Left lung (tissue), 14 donors: Measurements from ENCODE around the gene ETFB. TPM values are rescaled to one million over a fixed set of nuclear protein-coding genes. Genes with fewer than 3 reads are reported as not detected.

Source experiments
- ATAC-seq: fragments of 200-7000 bp; cut with Tn5 transposase; one replicate; pipeline ENCODE4 v1.9.1; 2020; ENCODE audit warnings: moderate library complexity
- DNase-seq, 4 donors: peaks; one replicate each; pipeline ENCODE4 v3.0.0-alpha.2; 2013 to 2020
- H3K27ac ChIP-seq, 2 donors: fragments of 200-600 bp; sonication (generic) in 1 of 2; one replicate each; pipeline versions ENCODE4 v1.5.0 to v1.8.0; 2020 to 2021
- H3K27me3 ChIP-seq, 2 donors: fragments of 200-600 bp; sonication (generic) in 1 of 2; one replicate each; pipeline versions ENCODE4 v1.5.0 to v1.8.0; 2020 to 2021
- H3K36me3 ChIP-seq, 2 donors: fragments of 200-600 bp; sonication (generic) in 1 of 2; one replicate each; pipeline versions ENCODE4 v1.5.0 to v1.8.0; 2020 to 2021
- H3K4me1 ChIP-seq, 2 donors: fragments of 200-600 bp; one replicate each; pipeline ENCODE4 v1.8.0; 2021
- H3K4me3 ChIP-seq, 2 donors: fragments of 200-600 bp; sonication (generic) in 1 of 2; one replicate each; pipeline versions ENCODE4 v1.5.0 to v1.8.0; 2020 to 2021; ENCODE audit warnings: mild to moderate bottlenecking in 1 of 2
- H3K9me3 ChIP-seq, 2 donors: fragments of 200-600 bp; sonication (generic) in 1 of 2; one replicate each; pipeline versions ENCODE4 v1.5.0 to v1.8.0; 2020 to 2021
- CTCF ChIP-seq, 2 donors: fragments of 200-600 bp; sonication (generic) in 1 of 2; IDR thresholded peaks; one replicate each; pipeline versions ENCODE4 v1.5.0 to v1.8.0; 2021; ENCODE audit warnings: antibody characterized with exemption in 2 of 2
- intact Hi-C, 2 donors: fragments of 100-400 bp; cut with DNase I; formaldehyde crosslinking; loops; one replicate each; pipeline versions ENCODE4 v1.11.2 to v1.14.2; 2022
- long read RNA-seq, 12 donors: library from polyadenylated mRNA in 2 of 12; unstranded in 2 of 12; transcript quantifications; one replicate each; pipeline ENCODE4 v2.0.0 and lab custom pipeline, GENCODE V29; 2019 to 2026
- polyA plus RNA-seq, 6 donors: library from polyadenylated mRNA; unstranded; fragments of 120-200 nt; gene quantifications; one replicate each; pipeline ENCODE4 v1.2.1, GENCODE V29; 2013; ENCODE audit not compliant: insufficient read length in 6 of 6
- total RNA-seq, 2 donors: library from RNA; stranded (reverse); fragmentation: NEBNext Ultra II Directional; extraction: Animal tissue kit (Norgen Biotek cat#: 25700); gene quantifications; one replicate each; pipeline ENCODE4 v1.2.1, GENCODE V29; 2021
- donor health status: DM: no; HTN: yes; CAD: no.
- donor health status: DM: no; HTN: no; CAD: no.

ETFB gene
- total RNA-seq = 10 to 100 TPM; 72.4 to 89.6 TPM
- polyA plus RNA-seq = 10 to 100 TPM; 41.5 to 51.1 (median 45.9) TPM
- long read RNA-seq, donor 1, transcript ETFB-201 (6 exons, 900 nt) = major isoform, 52 of 125 reads
- long read RNA-seq, donor 1, transcript ETFB-202 (5 exons, 3,551 nt) = minor isoform, 5 of 125 reads
- long read RNA-seq, donor 1, partial matches to known transcripts = 68 of 125 reads
- long read RNA-seq, donor 1, other reads (novel, unspliced or antisense) = 0 of 125 reads
- long read RNA-seq, donor 2, transcript ETFB-202 (5 exons, 3,551 nt) = minor isoform, 5 of 92 reads
- long read RNA-seq, donor 2, transcript ETFB-201 (6 exons, 900 nt) = major isoform, 52 of 92 reads
- long read RNA-seq, donor 2, partial matches to known transcripts = 33 of 92 reads
- long read RNA-seq, donor 2, other reads (novel, unspliced or antisense) = 0 of 92 reads
- long read RNA-seq, donor 3, transcript ETFB-201 (6 exons, 900 nt) = major isoform, 43 of 65 reads
- long read RNA-seq, donor 3, partial matches to known transcripts = 18 of 65 reads
- long read RNA-seq, donor 3, other reads (novel, unspliced or antisense) = 0 of 65 reads
- long read RNA-seq, donor 4, transcript ETFB-201 (6 exons, 900 nt) = major isoform, 152 of 162 reads
- long read RNA-seq, donor 4, partial matches to known transcripts = 4 of 162 reads
- long read RNA-seq, donor 4, other reads (novel, unspliced or antisense) = 3 of 162 reads
- long read RNA-seq, donor 5, transcript ETFB-201 (6 exons, 900 nt) = major isoform, 46 of 90 reads
- long read RNA-seq, donor 5, partial matches to known transcripts = 39 of 90 reads
- long read RNA-seq, donor 5, other reads (novel, unspliced or antisense) = 0 of 90 reads
- long read RNA-seq, donor 6, transcript ETFB-201 (6 exons, 900 nt) = major isoform, 61 of 94 reads
- long read RNA-seq, donor 6, partial matches to known transcripts = 29 of 94 reads
- long read RNA-seq, donor 6, other reads (novel, unspliced or antisense) = 0 of 94 reads
- long read RNA-seq, donor 7, transcript ETFB-201 (6 exons, 900 nt) = major isoform, 34 of 42 reads
- long read RNA-seq, donor 7, partial matches to known transcripts = 7 of 42 reads
- long read RNA-seq, donor 7, other reads (novel, unspliced or antisense) = 0 of 42 reads
- long read RNA-seq, donor 8, transcript ETFB-201 (6 exons, 900 nt) = major isoform, 44 of 65 reads
- long read RNA-seq, donor 8, partial matches to known transcripts = 19 of 65 reads
- long read RNA-seq, donor 8, other reads (novel, unspliced or antisense) = 0 of 65 reads
- long read RNA-seq, donor 9, partial matches to known transcripts = 0 of 1 reads
- long read RNA-seq, donor 9, other reads (novel, unspliced or antisense) = 0 of 1 reads
- long read RNA-seq, donor 10, transcript ETFB-201 (6 exons, 900 nt) = major isoform, 201 of 213 reads
- long read RNA-seq, donor 10, partial matches to known transcripts = 3 of 213 reads
- long read RNA-seq, donor 10, other reads (novel, unspliced or antisense) = 8 of 213 reads
- long read RNA-seq, donor 11 = 0 reads
- long read RNA-seq, donor 12, transcript ETFB-201 (6 exons, 900 nt) = major isoform, 35 of 60 reads
- long read RNA-seq, donor 12, partial matches to known transcripts = 22 of 60 reads
- long read RNA-seq, donor 12, other reads (novel, unspliced or antisense) = 0 of 60 reads

- H3K4me1 ChIP-seq = peaks cover 0 to 54% of the 10 kb centered on the region in 2 donors
- no peaks in the 10 kb centered on the region for H3K9me3 ChIP-seq
- TF ChIP-seq CTCF (IDR thresholded peaks at IDR 0.05) = no peak
- peak within 1 kb of the TSS; percentile 52 to 65 for H3K4me3 ChIP-seq
- intact Hi-C loops = no loop called here
- no peaks in the 10 kb centered on the region for H3K36me3 ChIP-seq
- H3K27me3 ChIP-seq = no peaks in the 10 kb centered on the region
- H3K27ac ChIP-seq = peak within 1 kb of the TSS; percentile 95
- ATAC-seq = no peak
- peak in 1 of 4 donors; percentile 27 for DNase-seq
These were observed at the start of gene ETFB for GRCh38 chr19:51365965-51366388. ETFB (minus strand) TSS chr19:51366388; CDS start chr19:51366326, 62 bp downstream.

- Histone ChIP-seq H3K4me3 (peak overlapping the region in 1 of 2 donors; percentile 48), H3K27ac (no peak overlapping the region), H3K27me3 (peaks cover 0 to 42% of the 10 kb centered on the region in 2 donors), H3K36me3 (peaks cover 0 to 29% of the 10 kb centered on the region in 2 donors), H3K9me3 (no peaks in the 10 kb centered on the region), H3K4me1 (peaks cover 0 to 57% of the 10 kb centered on the region in 2 donors)
- TF ChIP-seq CTCF (IDR thresholded peaks at IDR 0.05) = no peak
- intact Hi-C loops = no loop called here
- ATAC-seq = no peak
- DNase-seq = no peak
These were observed 49.0 kb upstream of the ETFB start for GRCh38 chr19:51415187-51415586.

GRCh38 chr19:51410950-51411748, 45.0 kb upstream of the ETFB start:
- Histone ChIP-seq H3K27me3 (peaks cover 0 to 20% of the 10 kb centered on the region in 2 donors), H3K9me3 (no peaks in the 10 kb centered on the region), H3K36me3 (peaks cover 0 to 29% of the 10 kb centered on the region in 2 donors), H3K27ac (no peak overlapping the region), H3K4me1 (peaks cover 0 to 58% of the 10 kb centered on the region in 2 donors), H3K4me3 (no peak overlapping the region)
- intact Hi-C loops = no loop called here
- no peak for TF ChIP-seq CTCF (IDR thresholded peaks at IDR 0.05)
- no peak for ATAC-seq
- no peak for DNase-seq

GRCh38 chr19:51407511-51408131, 41.4 kb upstream of the ETFB start:
- no peak for TF ChIP-seq CTCF (IDR thresholded peaks at IDR 0.05)
- H3K9me3 ChIP-seq = peaks cover 0 to 6% of the 10 kb centered on the region in 2 donors
- ATAC-seq (peak; percentile 77), DNase-seq (peak in 1 of 4 donors; percentile 21)
- peaks cover 0 to 44% of the 10 kb centered on the region in 2 donors for H3K4me1 ChIP-seq
- peak overlapping the region in 1 of 2 donors; percentile 88 for H3K27ac ChIP-seq
- H3K27me3 ChIP-seq = no peaks in the 10 kb centered on the region
- no peak overlapping the region for H3K4me3 ChIP-seq
- intact Hi-C loops = no loop called here
- H3K36me3 ChIP-seq = peaks cover 0 to 6% of the 10 kb centered on the region in 2 donors
